ENCODE data around the gene GLIPR1L2. TPM values are rescaled to one million over a fixed set of nuclear protein-coding genes. Genes with fewer than 3 reads are reported as not detected.
"Not testable (repeated sequence)": the region's sequence is repeated elsewhere in the genome, so short reads cannot be mapped to it uniquely, and the experiment has no call there.

GLIPR1L2 gene
- total RNA-seq, 4 donors from 2014 or later = 0.65 to 0.82 (median 0.79) TPM; not detected in 1

- ATAC-seq (ENCODE audit: low FRiP score) (no peak), DNase-seq (ENCODE audit: low spot score) (no peak)
- TF ChIP-seq CTCF (IDR thresholded peaks at IDR 0.05) = no peak
Observed at GRCh38 chr12:75443709-75444108, 52.8 kb downstream of the GLIPR1L2 start.

GRCh38 chr12:75444429-75445136 is 53.7 kb downstream of the GLIPR1L2 start:
- ATAC-seq (ENCODE audit: low FRiP score) (no peak), DNase-seq (ENCODE audit: low spot score) (no peak)
- no peak for TF ChIP-seq CTCF (IDR thresholded peaks at IDR 0.05)

GRCh38 chr12:75445137-75445507 is 54.2 kb downstream of the GLIPR1L2 start:
- DNase-seq (ENCODE audit: low spot score); ATAC-seq (ENCODE audit: low FRiP score): not testable (repeated sequence)

- DNase-seq (ENCODE audit: low spot score) (no peak), ATAC-seq (ENCODE audit: low FRiP score) (no peak)
- no peak for TF ChIP-seq CTCF (IDR thresholded peaks at IDR 0.05)
Observed at GRCh38 chr12:75446857-75447256, 56.0 kb downstream of the GLIPR1L2 start.

GRCh38 chr12:75447691-75448393 is 57.0 kb downstream of the GLIPR1L2 start:
- TF ChIP-seq CTCF (IDR thresholded peaks at IDR 0.05) = no peak
- no peak for ATAC-seq (ENCODE audit: low FRiP score)
- no peak for DNase-seq (ENCODE audit: low spot score)

- TF ChIP-seq CTCF (IDR thresholded peaks at IDR 0.05) = no peak
- no peak for ATAC-seq (ENCODE audit: low FRiP score)
- no peak for DNase-seq (ENCODE audit: low spot score)
Observed at GRCh38 chr12:75452675-75453330, 61.9 kb downstream of the GLIPR1L2 start.

GRCh38 chr12:75455839-75456238 is 65.0 kb downstream of the GLIPR1L2 start:
- TF ChIP-seq CTCF (IDR thresholded peaks at IDR 0.05) = no peak

More at GRCh38 chr12:75455839-75456238, 65.0 kb downstream of the GLIPR1L2 start:
- no peak for DNase-seq (ENCODE audit: low spot score)
- ATAC-seq (ENCODE audit: low FRiP score) = no peak

Data from omental fat pad (tissue), 4 donors.